IMR-90 (cell line): ENCODE results near the gene MICU1. TPM values are rescaled to one million over a fixed set of nuclear protein-coding genes. Genes with fewer than 3 reads are reported as not detected.

Experiments used
- ATAC-seq: fragments of 200-7000 bp; cut with Tn5 transposase; 2 replicates; pipeline ENCODE4 v1.9.1; 2020; ENCODE audit warnings: low read depth, mild to moderate bottlenecking, moderate library complexity
- BruUV-seq: library from RNA; stranded (reverse); fragments of 400-500 nt; replicated peaks from 2 replicates; lab custom pipeline; 2021; lab: Mats Ljungman, UMichigan
- CTCF ChIA-PET: fragments of 300-600 bp; formaldehyde crosslinking; extraction: SDS; loops from one replicate; lab custom pipeline; 2021; ENCODE audit warnings: antibody characterized with exemption; lab: Yijun Ruan, JAX
- POLR2A ChIA-PET: fragments of 300-600 bp; sonication (Branson Sonifier 250); formaldehyde crosslinking; loops from one replicate; lab custom pipeline; 2022; ENCODE audit warnings: antibody characterized with exemption; ENCODE audit not compliant: unreplicated experiment; lab: Charles Lee
- DNase-seq: peaks from one replicate; pipeline ENCODE4 v3.0.0; 2013
- H2AFZ ChIP-seq: replicated peaks from 2 replicates; pipeline ENCODE3; 2013; ENCODE audit warnings: low read length, mild to moderate bottlenecking; ENCODE audit not compliant: poor library complexity
- H2AK5ac ChIP-seq: 2 replicates; pipeline ENCODE4 v1.6.1; 2013; ENCODE audit warnings: low read depth, low read length, inconsistent platforms
- H2AK9ac ChIP-seq: replicated peaks from 2 replicates; pipeline ENCODE3; 2013; ENCODE audit warnings: mild to moderate bottlenecking, low read depth, low read length, moderate library complexity; ENCODE audit not compliant: poor library complexity
- H2BK120ac ChIP-seq: 2 replicates; pipeline ENCODE4 v1.6.1; 2013; ENCODE audit warnings: low read depth, low read length, inconsistent platforms
- H2BK15ac ChIP-seq: 3 replicates; pipeline ENCODE4 v1.6.1; 2013; ENCODE audit warnings: low read depth, low read length, inconsistent platforms
- H2BK20ac ChIP-seq: 2 replicates; pipeline ENCODE4 v1.6.1; 2013; ENCODE audit warnings: low read depth, mild to moderate bottlenecking, inconsistent platforms, low read length, moderate library complexity
- H2BK5ac ChIP-seq: 2 replicates; pipeline ENCODE4 v1.6.1; 2013; ENCODE audit warnings: mild to moderate bottlenecking, low read depth, low read length, inconsistent platforms; ENCODE audit not compliant: poor library complexity, severe bottlenecking
- H3K14ac ChIP-seq: replicated peaks from 2 replicates; pipeline ENCODE4 v1.6.1; 2013; ENCODE audit warnings: low read depth, low read length, inconsistent platforms
- H3K18ac ChIP-seq: 2 replicates; pipeline ENCODE4 v1.6.1; 2013; ENCODE audit warnings: low read depth, low read length, control low read depth
- H3K23ac ChIP-seq: 2 replicates; pipeline ENCODE4 v1.6.1; 2013; ENCODE audit warnings: low read depth, low read length, inconsistent platforms
- H3K27ac ChIP-seq: 2 replicates; pipeline ENCODE4 v1.5.1; 2013; ENCODE audit warnings: mild to moderate bottlenecking, control low read depth, low read length; ENCODE audit not compliant: insufficient read depth
- H3K27me3 ChIP-seq: 2 replicates; pipeline ENCODE4 v1.6.1; 2013; ENCODE audit warnings: low read length; ENCODE audit not compliant: control insufficient read depth, insufficient read depth
- H3K36me3 ChIP-seq: 2 replicates; pipeline ENCODE4 v1.6.1; 2013; ENCODE audit warnings: low read length, mixed read lengths; ENCODE audit not compliant: control insufficient read depth, insufficient read depth
- H3K4ac ChIP-seq: 2 replicates; pipeline ENCODE4 v1.6.1; 2013; ENCODE audit warnings: low read depth, low read length, inconsistent platforms
- H3K4me1 ChIP-seq: 2 replicates; pipeline ENCODE4 v1.6.1; 2013; ENCODE audit warnings: low read length, mixed read lengths; ENCODE audit not compliant: control insufficient read depth, insufficient read depth
- H3K4me2 ChIP-seq: 2 replicates; pipeline ENCODE4 v1.6.1; 2013; ENCODE audit warnings: low read depth, mild to moderate bottlenecking, control low read depth, low read length, moderate library complexity
- H3K4me3 ChIP-seq: 2 replicates; pipeline ENCODE4 v1.5.1; 2013; ENCODE audit warnings: low read depth, mild to moderate bottlenecking, control low read depth, low read length, moderate library complexity; ENCODE audit not compliant: insufficient read depth
- H3K56ac ChIP-seq: 2 replicates; pipeline ENCODE4 v1.6.1; 2013; ENCODE audit warnings: low read length, inconsistent platforms; ENCODE audit not compliant: insufficient read depth; ENCODE audit errors: extremely low read depth
- H3K79me1 ChIP-seq, 2 experiments: 2 replicates each; pipeline ENCODE4 v1.6.1; 2013; ENCODE audit warnings: low read length in 2 of 2, inconsistent platforms in 1 of 2, low read depth in 1 of 2
- H3K9ac ChIP-seq: 2 replicates; pipeline ENCODE4 v1.6.1; 2013; ENCODE audit warnings: low read depth, low read length, control low read depth
- H3K9me1 ChIP-seq: 2 replicates; pipeline ENCODE4 v1.6.1; 2013; ENCODE audit warnings: low read length, inconsistent platforms; ENCODE audit not compliant: insufficient read depth
- H3K9me3 ChIP-seq: 2 replicates; pipeline ENCODE4 v1.6.1; 2013; ENCODE audit warnings: low read length; ENCODE audit not compliant: control insufficient read depth, insufficient read depth
- H4K20me1 ChIP-seq: 2 replicates; pipeline ENCODE4 v1.6.1; 2013; ENCODE audit warnings: low read length, inconsistent platforms; ENCODE audit not compliant: insufficient read depth
- H4K5ac ChIP-seq: 2 replicates; pipeline ENCODE4 v1.6.1; 2013; ENCODE audit warnings: mild to moderate bottlenecking, low read depth, low read length, control low read depth
- H4K8ac ChIP-seq, 2 experiments: 2 replicates each; pipeline ENCODE4 v1.6.1; 2013; ENCODE audit warnings: low read depth in 2 of 2, low read length in 2 of 2, control low read depth in 1 of 2, inconsistent platforms in 1 of 2
- H4K91ac ChIP-seq: 2 replicates; pipeline ENCODE4 v1.6.1; 2013; ENCODE audit warnings: low read depth, low read length, inconsistent platforms; ENCODE audit not compliant: insufficient read depth
- BHLHE40 ChIP-seq: fragments of 150-350 bp; IDR thresholded peaks from 2 replicates; pipeline ENCODE4 v1.6.1; 2016; ENCODE audit warnings: mild to moderate bottlenecking, low read depth, low read length
- CHD1 ChIP-seq: IDR thresholded peaks from 2 replicates; pipeline ENCODE4 v1.6.1; 2012; ENCODE audit warnings: low read depth, low read length, improper control_type of control experiment
- CTCF ChIP-seq: conservative IDR thresholded peaks from 2 replicates; pipeline ENCODE4 v1.5.1; 2012; ENCODE audit warnings: mild to moderate bottlenecking, low read depth, low read length, improper control_type of control experiment
- ELK1 ChIP-seq: fragments of 150-350 bp; IDR thresholded peaks from 2 replicates; pipeline ENCODE4 v1.6.1; 2016; ENCODE audit warnings: low read depth, mild to moderate bottlenecking, low read length, moderate library complexity, borderline replicate concordance
- MAFK ChIP-seq: IDR thresholded peaks from 2 replicates; pipeline ENCODE4 v1.6.1; 2012; ENCODE audit warnings: low read depth, low read length, improper control_type of control experiment
- POLR2A ChIP-seq: IDR thresholded peaks from 2 replicates; pipeline ENCODE4 v1.6.1; 2012; ENCODE audit warnings: mild to moderate bottlenecking, low read depth, low read length
- RAD21 ChIP-seq: IDR thresholded peaks from 2 replicates; pipeline ENCODE4 v1.6.1; 2012; ENCODE audit warnings: low read length, improper control_type of control experiment
- RFX5 ChIP-seq: IDR thresholded peaks from 2 replicates; pipeline ENCODE4 v1.8.0; 2012; ENCODE audit warnings: low read depth, mild to moderate bottlenecking, low read length, moderate library complexity
- SMC3 ChIP-seq: fragments of 150-350 bp; IDR thresholded peaks from 2 replicates; pipeline ENCODE4 v1.6.1; 2016; ENCODE audit warnings: low read depth, mild to moderate bottlenecking, antibody characterized with exemption, low read length, moderate library complexity
- WGBS, 2 experiments: methylation state at CpG; one replicate each; pipeline versions ENCODE4 v1.1.5 to v1.1.7; 2013; ENCODE audit warnings: missing lambda C conversion rate in 2 of 2; ENCODE audit not compliant: insufficient read length in 1 of 2; ENCODE audit errors: extremely low coverage in 2 of 2; 5-methylcytosine and 5-hydroxymethylcytosine counted together
- dilution Hi-C: fragments of 300-500 bp; cut with HindIII; formaldehyde crosslinking; loops from one replicate; pipeline ENCODE4 v1.14.3; 2018; ENCODE audit warnings: low sequenced_read_pairs; ENCODE audit not compliant: unreplicated experiment
- in situ Hi-C: fragments of 300-500 bp; cut with MboI; formaldehyde crosslinking; loops from 3 replicates; pipeline ENCODE4 v1.14.3; 2019; ENCODE audit warnings: low sequenced_read_pairs, inconsistent platforms, mixed read lengths
- intact Hi-C: fragments of 100-400 bp; cut with micrococcal nuclease; formaldehyde crosslinking; loops from 2 replicates; pipeline ENCODE4 v1.10.0; 2022
- polyA plus RNA-seq, 3 experiments: library from polyadenylated mRNA; depleted of rRNA; stranded (reverse); fragments of >200 nt; gene quantifications; 2 replicates each; pipeline ENCODE4 v1.2.3, GENCODE V29; 2012; ENCODE audit warnings: low replicate concordance in 1 of 3
- total RNA-seq: library from RNA; depleted of rRNA; stranded (reverse); fragments of >200 nt; gene quantifications from 2 replicates; pipeline ENCODE4 v1.2.3, GENCODE V29; 2012
- TF ChIP-seq, protein P1 (sequence below): fragments of 150-350 bp; IDR thresholded peaks from 2 replicates; pipeline ENCODE4 v1.6.1; 2017; ENCODE audit warnings: mild to moderate bottlenecking, antibody characterized with exemption, low read length, low read depth

The MICU1 gene
- total and polyA plus RNA-seq, 2 of the 4 experiments (the other 2 are of a cell fraction), result 43.6 to 44.7 TPM

GRCh38 chr10:72466018-72466417, 159.9 kb downstream of the MICU1 start:
- dilution Hi-C loops (no loop called here), intact Hi-C loops (no loop called here), in situ Hi-C loops (no loop called here)
- Histone ChIP-seq H2AK5ac (no peak overlapping the region), H4K91ac (no peak overlapping the region), H3K18ac (no peak overlapping the region), H3K23ac (no peak overlapping the region), H4K20me1 (no peaks in the 10 kb centered on the region), H3K14ac (no peak overlapping the region), H3K56ac (no peak overlapping the region), H3K27ac (no peak overlapping the region), H2AK9ac (no peak overlapping the region), H3K4me2 (no peak overlapping the region), H3K9me1 (no peaks in the 10 kb centered on the region), H4K5ac (no peak overlapping the region), H2BK5ac (no peak overlapping the region), H3K4me1 (no peaks in the 10 kb centered on the region), H4K8ac (no peak overlapping the region), H2BK15ac (no peak overlapping the region), H2BK20ac (no peak overlapping the region), H3K36me3 (peaks cover 1% of the 10 kb centered on the region; the same call in 1 of the 2 replicates), H3K9me3 (no peaks in the 10 kb centered on the region), H3K27me3 (no peaks in the 10 kb centered on the region), H2BK120ac (no peak overlapping the region), H2AFZ (no peak overlapping the region), H3K4ac (no peak overlapping the region), H3K4me3 (no peak overlapping the region), H3K79me1 (no peaks in the 10 kb centered on the region), H3K9ac (no peak overlapping the region)
- WGBS, 2 experiments, result no CpG with 5 or more reads among the region's 4 CpGs
- DNase-seq, result peak; percentile 62
- ChIA-PET CTCF (no interaction called here), POLR2A (no interaction called here)
- peak; percentile 66 for ATAC-seq
- no peak for TF ChIP-seq BHLHE40
- no peak for TF ChIP-seq CTCF
- TF ChIP-seq SMC3, result no peak
- TF ChIP-seq, protein P1, sequence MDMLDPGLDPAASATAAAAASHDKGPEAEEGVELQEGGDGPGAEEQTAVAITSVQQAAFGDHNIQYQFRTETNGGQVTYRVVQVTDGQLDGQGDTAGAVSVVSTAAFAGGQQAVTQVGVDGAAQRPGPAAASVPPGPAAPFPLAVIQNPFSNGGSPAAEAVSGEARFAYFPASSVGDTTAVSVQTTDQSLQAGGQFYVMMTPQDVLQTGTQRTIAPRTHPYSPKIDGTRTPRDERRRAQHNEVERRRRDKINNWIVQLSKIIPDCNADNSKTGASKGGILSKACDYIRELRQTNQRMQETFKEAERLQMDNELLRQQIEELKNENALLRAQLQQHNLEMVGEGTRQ, result no peak
- TF ChIP-seq ELK1, result no peak
- no peak for TF ChIP-seq RAD21
- TF ChIP-seq CHD1, result no peak
- no peak for TF ChIP-seq POLR2A
- TF ChIP-seq MAFK, result no peak
- no peak for TF ChIP-seq RFX5
- no TSS peak for BruUV-seq
